GM18873 (cell line): ENCODE results near the gene VAT1L.

Experiments used
- ATAC-seq: cut with Tn5 transposase; IDR thresholded peaks from one replicate; pipeline ENCODE4 v1.9.1; 2021; ENCODE audit warnings: mild to moderate bottlenecking, moderate library complexity, moderate number of reproducible peaks; ENCODE audit not compliant: unreplicated experiment, low FRiP score

VAT1L gene

GRCh38 chr16:77781091-77781490 is 7.3 kb upstream of the VAT1L start:
- no peak for ATAC-seq

- no peak for ATAC-seq
Measured at GRCh38 chr16:77782694-77783093, 5.7 kb upstream of the VAT1L start.

GRCh38 chr16:77784441-77785372 is 3.7 kb upstream of the VAT1L start:
- ATAC-seq, result no peak

- no peak for ATAC-seq
Measured at GRCh38 chr16:77785373-77785764, 3.0 kb upstream of the VAT1L start.

GRCh38 chr16:77786186-77786847 is 2.0 kb upstream of the VAT1L start:
- ATAC-seq, result no peak

- ATAC-seq, result no peak
Measured at GRCh38 chr16:77787452-77787851, 912 bp upstream of the VAT1L start.

- ATAC-seq, result no peak
Measured at GRCh38 chr16:77789085-77790008, 983 bp downstream of the VAT1L start.

GRCh38 chr16:77790009-77790372 is 1.6 kb downstream of the VAT1L start:
- ATAC-seq, result no peak

GRCh38 chr16:77790912-77791311 is 2.5 kb downstream of the VAT1L start:
- no peak for ATAC-seq

GRCh38 chr16:77793417-77793816 is 5.1 kb downstream of the VAT1L start:
- ATAC-seq, result no peak

- ATAC-seq, result no peak
Measured at GRCh38 chr16:77794586-77794985, 6.2 kb downstream of the VAT1L start.

GRCh38 chr16:77801817-77802216 is 13.5 kb downstream of the VAT1L start:
- no peak for ATAC-seq

GRCh38 chr16:77805398-77805797 is 17.0 kb downstream of the VAT1L start:
- no peak for ATAC-seq

- ATAC-seq, result no peak
Measured at GRCh38 chr16:77807021-77807420, 18.7 kb downstream of the VAT1L start.

- ATAC-seq, result no peak
Measured at GRCh38 chr16:77812856-77813500, 24.6 kb downstream of the VAT1L start.

GRCh38 chr16:77816293-77816692 is 27.9 kb downstream of the VAT1L start:
- no peak for ATAC-seq

GRCh38 chr16:77820340-77820739 is 32.0 kb downstream of the VAT1L start:
- no peak for ATAC-seq

- no peak for ATAC-seq
Measured at GRCh38 chr16:77822661-77823060, 34.3 kb downstream of the VAT1L start.

GRCh38 chr16:77823067-77823466 is 34.7 kb downstream of the VAT1L start:
- ATAC-seq, result no peak

- ATAC-seq, result no peak
Measured at GRCh38 chr16:77825196-77825595, 36.8 kb downstream of the VAT1L start.
